Measurements from ENCODE around the gene IRAK2.

IRAK2 gene

DNA sequence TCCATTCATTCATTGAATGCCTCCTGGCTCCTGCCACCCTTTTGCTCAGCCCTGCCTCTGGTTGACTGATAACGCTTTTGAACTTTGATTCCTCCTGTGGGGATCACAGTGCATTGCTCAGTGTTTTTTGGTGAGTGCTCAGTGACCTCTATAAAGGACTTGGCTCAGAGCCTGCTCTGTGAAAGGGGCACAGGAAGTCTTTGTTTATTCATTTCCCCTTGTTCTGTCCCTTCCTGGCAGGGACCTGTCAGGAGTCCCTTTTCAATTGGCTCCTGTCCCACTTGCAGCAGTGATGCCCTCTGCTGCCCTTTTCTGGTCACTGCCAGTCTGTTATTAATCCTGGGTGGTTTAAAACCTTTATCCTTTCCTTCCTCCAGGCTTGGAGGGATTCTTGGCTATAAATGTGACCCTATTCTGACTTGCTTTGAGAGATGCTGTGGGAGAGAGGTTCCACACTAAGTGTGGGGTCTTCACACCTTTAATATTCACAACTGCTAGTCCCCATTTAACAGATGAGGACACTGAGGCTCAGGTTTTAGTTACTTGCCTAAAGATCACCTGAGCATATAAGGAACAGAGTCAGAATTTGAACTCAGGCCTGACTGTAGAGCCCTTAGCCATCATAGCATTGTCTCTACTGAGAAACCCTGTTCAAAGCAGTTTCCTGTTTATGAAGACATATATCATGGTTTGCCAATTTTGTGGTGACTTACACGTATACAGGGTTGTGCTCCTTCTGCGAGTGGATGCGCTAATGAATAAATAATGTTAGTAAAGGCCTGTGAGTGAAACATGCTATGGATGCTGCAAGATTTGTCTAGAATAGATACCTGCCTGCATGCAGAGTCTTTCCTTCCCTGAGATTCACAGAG lies 60.3 kb downstream of the IRAK2 start:
- peak; percentile 84 for DNase-seq (ENCODE audit: low spot score)

DNA sequence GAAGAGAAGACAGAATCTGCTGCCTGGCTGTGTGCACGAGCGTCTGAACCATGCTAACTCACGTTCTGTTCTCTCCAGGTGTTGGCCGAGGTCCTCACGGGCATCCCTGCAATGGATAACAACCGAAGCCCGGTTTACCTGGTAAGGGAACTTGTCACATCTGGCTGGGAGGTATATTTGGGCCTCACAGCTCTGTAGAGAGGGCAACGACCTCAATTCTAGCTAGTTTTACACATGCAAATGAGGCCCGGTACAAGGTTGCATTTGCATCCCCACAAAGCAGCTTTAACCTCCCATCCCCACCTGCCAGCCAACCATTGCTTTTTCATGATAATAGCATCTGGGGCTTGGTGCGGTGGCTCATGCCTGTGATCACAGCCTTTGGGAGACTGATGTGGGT lies 61.6 kb downstream of the IRAK2 start:
- DNase-seq (ENCODE audit: low spot score), result no peak

DNA sequence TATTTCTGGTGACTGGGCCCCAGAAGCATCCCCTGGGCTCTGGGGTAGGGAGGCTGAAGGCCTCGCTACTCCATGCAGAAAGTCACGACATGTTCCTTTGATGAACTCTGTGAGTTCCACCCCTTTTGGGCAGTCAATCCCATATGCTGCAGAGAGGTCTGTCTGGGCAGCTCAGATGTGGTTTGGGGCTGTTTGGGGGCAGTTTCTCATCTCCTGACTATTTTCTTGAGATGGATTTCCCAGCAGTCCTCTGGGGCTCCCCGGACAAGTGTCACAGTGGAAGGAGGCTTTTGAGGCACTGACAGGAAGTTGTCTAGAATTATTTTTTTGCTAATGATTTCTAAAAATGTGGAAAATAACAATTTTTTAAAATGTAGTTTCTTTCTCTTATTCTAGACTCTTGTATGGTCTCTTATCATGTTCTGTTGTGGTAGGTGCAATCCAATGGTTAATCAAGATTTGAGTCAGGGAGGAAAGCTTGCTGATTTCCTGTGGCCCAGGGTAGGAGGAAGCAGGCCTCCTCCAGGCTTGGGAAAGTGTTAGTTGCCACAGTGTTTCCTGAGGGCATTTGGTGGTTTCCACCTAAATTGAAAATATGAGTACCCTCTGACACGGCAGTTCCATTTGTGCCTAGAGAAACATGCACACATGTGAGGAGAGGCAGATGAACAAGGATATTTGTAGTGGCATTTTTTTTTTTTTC lies 63.7 kb downstream of the IRAK2 start:
- no peak for DNase-seq (ENCODE audit: low spot score)

DNA sequence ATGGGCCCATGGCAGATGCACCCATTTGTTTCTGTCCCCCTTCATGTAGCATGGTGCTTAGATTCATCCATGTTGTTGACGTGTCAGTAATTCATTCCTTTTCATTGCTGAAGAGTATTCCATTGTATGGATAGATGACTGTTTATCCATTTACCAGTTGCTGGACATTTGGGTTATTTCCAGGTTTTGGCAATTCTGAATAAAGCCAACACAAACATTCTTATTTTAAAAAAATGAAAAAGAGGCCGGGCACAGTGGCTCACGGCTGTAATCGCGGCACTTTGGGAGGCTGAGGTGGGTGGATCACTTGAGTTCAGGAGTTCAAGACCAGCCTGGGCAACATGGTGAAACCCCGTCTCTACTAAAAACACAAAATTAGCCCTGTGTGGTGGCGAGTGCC lies 64.9 kb downstream of the IRAK2 start:
- DNase-seq (ENCODE audit: low spot score), result no peak

DNA sequence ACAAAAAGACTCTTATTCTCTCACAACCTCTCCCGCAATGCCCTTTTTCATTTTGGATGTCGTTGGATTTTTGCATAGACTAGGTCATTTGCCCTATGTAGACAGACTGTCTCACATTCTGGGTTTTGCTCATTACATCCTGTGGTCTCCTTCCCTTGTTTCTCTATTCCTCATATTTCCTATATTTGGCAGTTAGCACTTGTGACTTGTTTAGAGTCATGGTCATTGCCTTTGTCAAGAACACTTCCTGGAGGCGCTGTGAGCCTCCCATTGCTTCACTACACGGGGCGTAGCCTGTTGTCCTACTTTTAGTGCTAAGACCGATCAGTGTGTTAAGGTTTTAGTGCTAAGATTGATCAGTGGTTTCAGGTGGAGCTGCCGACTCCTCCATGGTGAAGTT lies 67.4 kb downstream of the IRAK2 start:
- DNase-seq (ENCODE audit: low spot score), result no peak

DNA sequence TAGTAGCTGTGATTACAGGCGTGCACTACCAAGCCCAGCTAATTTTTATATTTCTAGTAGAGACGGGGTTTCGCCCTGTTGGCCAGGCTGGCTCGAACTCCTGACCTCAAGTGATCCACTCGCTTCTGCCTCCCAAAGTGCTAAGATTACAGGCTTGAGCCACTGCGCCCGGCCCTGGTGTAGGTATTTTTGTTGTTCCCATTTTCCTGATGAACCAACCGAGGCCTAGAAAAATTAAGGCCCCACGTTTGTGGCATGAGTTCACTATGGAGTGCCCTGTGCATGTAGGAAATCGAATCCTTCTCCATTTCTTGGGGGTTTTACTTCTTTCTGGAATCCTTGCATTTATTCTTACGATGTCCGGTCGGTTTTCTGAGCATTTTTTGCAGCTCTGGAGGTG lies 69.3 kb downstream of the IRAK2 start:
- DNase-seq (ENCODE audit: low spot score), result no peak

DNA sequence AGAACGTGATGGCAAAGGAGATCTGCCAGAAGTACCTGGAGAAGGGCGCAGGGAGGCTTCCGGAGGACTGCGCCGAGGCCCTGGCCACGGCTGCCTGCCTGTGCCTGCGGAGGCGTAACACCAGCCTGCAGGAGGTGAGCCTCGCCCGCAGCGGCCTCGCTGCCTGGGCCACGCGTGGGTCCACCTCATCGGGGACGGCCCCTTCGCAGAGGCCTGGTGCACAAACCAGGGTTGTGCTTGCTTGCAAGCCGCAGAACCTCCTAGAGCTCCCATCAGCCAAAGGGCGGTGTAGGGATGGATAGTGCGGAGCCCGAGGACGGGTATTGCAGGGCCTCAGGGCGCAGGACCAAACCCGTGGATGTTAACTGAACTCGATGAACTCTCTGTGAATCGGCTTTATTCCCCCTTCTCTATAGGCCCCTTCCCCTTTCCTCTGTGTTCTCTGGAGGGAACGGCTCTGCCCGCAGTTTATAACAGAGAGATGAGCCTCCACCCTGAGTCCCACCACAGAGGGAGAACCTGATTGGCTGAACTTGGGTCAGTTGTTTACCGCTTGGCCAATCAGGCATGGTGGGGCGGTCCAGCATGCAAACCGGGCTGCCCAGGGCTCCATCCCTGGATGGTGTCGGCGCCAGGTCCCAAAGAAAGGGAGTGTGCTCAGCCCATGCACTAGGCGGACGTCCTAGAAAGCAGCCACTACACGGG lies 70.0 kb downstream of the IRAK2 start:
- no peak for DNase-seq (ENCODE audit: low spot score)

DNA sequence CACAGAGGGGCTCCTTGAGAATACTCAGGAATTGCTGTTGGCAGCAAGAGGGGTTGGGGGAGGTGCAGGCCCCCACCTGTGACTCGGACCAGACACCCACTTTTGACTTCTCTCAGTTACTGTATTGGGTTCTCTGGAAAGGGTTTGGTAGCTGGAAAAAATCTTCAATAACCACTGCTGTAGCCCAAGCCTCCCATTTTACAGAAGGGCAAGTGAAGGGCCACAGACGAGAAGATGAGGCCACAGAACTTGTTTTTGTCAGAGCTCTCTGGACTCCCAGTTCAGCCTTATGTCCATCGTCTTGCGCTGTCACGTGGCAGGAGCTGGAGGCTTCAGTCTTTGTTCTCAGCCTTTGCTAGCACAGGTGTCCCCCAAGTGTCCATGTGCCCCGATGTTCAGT lies 70.8 kb downstream of the IRAK2 start:
- DNase-seq (ENCODE audit: low spot score), result no peak

DNA sequence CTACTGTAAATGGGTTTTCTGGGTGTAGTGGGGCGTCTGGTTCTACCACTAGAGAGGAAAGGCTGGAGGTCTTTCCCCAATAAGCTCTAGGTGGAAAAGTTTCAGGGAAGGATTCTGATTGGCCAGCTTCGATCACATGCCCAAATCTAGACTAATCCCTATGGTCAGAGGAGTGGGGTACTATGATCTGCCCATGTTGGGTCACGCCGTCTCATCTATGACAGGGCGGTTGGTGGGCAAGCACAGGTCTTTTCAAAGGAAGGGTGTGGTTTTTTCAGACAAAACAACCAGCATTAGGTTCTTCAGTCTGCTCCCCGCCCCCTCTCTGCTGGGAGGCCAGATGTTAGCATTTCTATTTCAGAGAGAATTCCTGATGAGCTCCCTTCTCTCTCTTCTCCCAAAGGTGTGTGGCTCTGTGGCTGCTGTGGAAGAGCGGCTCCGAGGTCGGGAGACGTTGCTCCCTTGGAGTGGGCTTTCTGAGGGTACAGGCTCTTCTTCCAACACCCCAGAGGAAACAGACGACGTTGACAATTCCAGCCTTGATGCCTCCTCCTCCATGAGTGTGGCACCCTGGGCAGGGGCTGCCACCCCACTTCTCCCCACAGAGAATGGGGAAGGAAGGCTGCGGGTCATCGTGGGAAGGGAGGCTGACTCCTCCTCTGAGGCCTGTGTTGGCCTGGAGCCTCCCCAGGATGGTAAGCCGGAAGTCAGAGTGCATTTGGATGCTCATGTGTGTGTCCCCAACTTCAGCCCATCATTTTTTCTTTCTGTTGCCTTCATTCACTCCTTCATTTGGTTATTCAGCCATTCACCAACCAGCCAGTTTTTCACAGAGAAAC lies 73.8 kb downstream of the IRAK2 start:
- no peak for DNase-seq (ENCODE audit: low spot score)

DNA sequence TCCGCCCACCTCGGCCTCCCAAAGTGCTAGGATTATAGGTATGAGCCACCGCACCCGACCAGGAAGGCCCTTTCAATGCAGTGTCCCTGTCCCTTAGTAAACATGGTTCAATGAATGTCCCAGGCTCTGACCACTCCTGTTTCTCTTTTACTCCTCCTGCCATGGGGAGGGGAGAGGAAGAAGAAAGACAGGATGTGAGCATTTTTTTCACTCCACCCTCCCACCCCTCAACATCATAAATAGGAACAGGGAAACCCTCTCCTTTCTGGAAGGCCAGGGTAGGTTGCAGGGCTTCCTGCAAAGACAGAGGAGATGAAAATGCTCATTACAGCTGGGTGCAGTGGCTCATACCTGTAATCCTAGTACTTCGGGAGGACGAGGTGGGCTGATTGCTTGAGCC lies 76.1 kb downstream of the IRAK2 start:
- no peak for DNase-seq (ENCODE audit: low spot score)

DNA sequence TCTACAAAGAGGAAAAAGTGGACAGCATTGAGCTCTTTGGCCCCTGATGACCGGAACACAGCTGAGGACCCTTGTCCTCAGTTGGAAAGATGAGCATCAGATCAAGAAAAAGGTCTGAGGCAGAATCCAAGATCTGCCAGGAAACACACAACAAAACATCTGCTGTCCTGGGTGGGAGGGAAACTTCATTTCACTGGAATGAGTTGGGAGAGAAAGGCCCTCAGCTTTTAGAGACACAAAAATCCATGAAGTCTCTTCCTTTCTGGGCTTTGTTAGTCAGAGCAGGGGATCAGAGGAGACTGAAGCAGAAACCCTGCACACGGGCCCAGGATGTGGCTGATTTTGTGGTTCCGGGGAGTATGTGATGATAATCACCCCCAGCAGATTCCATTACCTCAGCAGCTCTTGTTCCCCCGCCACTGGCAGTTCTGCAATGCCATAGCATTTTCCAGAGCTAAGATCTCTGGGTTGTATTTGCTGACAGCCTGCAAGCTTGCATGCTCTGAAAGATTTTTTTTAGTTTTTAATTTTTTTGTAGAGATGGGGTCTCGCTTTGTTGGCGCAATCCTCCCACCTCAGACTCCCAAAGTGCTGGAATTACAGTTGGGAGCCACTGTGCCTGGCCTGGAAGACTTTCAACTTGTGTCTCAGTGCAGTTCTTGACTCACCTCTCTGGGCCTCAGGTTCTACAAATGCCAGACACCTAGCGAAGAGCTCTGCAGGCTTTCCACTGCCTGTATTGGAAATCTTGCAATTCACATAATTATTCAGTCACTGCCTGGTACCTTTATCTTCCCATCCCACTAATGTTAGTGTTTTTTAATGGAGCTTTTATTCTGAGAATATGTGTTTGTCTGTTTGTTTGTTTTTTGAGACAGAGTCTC lies 77.7 kb downstream of the IRAK2 start:
- no peak for DNase-seq (ENCODE audit: low spot score)

DNA sequence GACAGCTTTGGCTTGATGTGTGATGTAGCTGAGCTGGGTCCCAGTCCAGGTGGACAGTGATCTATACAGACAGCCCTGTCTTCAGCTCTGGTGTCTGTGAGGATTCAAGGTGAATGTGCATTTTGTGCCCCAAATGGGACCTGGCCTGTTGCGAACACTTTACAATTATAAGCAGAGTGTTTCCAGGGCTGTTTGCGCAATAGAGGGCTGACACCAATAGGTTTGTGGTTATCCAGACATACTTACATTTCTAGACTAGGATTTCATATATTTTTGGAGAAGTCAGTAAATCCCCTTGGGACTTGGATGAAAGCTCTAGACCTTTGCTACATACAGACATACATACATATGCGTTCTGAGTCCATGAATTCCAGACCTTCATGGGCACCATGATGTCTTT lies 79.3 kb downstream of the IRAK2 start:
- DNase-seq (ENCODE audit: low spot score), result no peak

DNA sequence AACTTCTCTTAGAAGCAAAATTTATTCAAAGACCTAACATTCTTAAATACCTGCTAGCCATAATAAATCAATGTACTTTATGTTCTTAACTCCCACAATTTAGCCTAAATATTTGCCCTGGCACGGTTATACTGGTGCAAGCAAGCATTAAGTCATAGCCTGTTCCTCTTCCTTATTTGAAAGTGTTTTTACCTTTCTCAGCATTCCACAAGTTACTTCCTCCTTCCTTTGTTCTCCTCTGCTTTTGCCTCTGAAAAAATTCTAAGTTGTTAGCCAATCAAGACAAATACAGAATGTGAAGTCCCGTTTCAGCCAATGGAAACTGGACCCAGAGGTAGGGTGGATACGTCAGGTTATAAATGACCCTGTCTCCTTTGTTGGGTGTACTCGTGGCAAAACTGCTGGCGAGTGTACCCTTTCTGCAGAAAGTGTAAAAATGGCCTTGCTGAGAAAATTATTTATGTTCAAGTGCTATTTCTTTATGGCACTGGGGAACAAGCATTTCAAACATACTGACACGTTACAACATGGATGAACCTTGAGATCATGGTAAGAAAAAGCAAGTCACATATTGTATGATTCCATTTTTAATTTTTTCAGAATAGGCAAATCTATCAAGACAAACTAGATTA lies 80.5 kb downstream of the IRAK2 start:
- no peak for DNase-seq (ENCODE audit: low spot score)

DNA sequence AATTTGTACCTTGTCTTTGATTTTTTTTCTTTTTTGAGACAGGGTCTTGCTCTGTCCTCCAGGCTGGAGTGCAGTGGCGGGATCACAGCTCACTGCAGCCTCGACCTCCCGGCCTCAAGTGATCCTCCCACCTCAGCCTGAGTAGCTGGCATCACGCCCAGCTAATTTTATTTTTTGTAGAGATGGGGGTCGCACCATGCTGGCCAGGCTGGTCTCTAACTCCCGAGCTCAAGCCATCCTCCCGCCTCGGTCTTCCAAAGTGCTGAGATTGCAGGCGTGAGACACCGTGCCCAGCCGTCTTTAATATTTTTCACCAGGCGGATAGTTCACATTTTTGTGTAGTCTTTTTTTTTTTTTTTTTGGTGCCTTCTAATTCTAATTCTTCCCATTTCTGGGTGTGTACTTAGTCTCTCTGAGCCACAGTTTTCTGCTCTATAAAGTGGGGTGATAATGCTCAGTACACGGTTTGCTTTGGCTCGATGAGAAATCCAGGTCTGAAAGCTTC lies 83.0 kb downstream of the IRAK2 start:
- no peak for DNase-seq (ENCODE audit: low spot score)

DNA sequence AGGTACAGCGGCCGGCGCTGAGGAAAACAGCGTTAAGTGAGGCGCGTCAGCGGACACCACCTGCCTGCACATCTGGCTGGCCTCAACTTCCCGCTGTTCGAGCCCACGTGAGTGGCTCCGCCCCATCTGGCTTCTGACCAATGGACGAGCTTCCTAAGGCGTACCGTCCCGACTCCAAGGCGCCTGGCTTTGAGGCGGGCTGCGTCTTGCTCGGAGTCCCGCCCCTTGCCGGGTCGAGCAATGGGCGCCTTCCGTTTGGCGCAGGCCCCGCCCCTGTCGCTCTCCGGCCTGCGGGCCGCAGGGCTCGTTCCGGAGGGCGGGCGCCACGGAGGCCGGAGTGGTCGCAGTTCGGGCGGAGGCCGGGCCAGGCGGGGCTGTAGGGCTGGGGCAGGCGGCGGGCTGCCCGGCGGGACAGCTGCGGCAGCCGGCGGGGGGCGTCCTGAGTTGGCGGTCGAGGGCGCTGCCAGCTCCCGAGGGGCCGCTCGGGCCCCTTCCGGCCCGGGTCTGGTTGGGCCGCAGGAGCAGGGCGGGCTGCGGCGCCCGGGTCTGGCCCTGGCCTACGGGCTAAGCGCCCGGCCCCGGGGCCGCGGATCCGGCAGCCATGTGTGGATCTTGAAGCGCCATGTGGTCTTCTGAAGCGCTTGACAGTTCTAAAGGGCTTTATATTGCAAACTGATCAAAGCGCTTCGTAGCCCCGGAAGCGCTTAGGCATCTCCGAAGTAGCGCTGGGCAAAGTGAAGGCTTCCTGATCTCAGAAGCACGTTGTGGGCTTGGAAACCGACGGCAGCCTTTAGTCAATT lies 83.7 kb downstream of the IRAK2 start, which contains the start of gene TATDN2:
Gene TATDN2, plus strand, starts transcription at position 276 of the 800 bp plus-strand sequence. CDS start 742 bp downstream, outside the sequence.
- DNase-seq (ENCODE audit: low spot score), result peak; percentile 96

DNA sequence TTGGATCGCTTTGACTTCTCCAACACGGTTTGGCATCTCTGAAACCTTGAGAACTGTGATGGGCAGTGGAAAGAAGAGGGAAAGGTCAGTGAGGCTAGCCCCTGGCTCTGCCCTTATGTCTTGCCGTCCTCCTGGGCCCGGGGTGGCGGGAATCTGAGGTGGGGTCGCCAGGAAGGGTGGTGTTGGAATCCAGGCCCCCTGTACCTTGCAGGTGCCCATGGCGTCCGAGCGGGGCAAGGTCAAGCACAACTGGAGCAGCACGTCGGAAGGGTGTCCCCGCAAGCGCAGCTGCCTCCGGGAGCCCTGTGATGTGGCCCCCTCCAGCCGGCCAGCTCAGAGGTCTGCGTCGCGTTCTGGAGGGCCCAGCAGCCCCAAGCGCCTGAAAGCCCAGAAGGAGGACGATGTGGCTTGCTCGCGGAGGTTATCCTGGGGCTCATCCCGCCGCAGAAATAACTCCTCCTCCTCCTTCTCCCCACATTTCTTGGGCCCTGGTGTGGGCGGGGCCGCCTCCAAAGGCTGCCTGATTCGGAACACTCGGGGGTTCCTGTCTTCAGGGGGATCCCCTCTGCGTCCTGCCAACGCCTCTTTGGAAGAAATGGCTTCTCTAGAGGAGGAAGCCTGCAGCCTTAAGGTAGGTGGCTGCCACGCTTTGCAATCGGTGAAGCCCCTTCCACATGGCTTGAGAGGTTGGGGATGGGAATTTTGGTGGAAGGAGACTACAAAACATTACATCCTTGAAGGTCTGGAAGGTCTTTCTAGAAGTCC lies 84.4 kb downstream of the IRAK2 start:
- peak; percentile 69 for DNase-seq (ENCODE audit: low spot score)

DNA sequence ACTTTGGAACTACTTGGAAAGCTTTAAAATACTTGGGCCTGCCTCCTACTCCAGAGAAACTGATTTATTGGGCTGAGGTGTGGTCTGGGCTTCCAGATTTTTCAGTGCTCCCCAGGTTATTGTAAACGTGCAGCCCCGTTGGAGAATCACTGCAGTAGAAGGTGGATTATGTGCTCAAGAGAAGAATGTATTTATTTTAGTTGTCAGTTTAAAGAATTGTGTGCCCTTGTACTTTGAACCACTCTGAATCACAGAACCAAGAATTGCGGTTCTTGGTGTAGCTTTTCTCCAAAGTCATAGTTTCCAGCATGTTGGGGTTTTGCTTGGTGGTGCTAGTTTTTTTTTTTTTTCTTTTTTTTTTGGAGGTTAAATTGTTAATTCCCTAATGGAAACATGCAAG lies 85.1 kb downstream of the IRAK2 start:
- no peak for DNase-seq (ENCODE audit: low spot score)

DNA sequence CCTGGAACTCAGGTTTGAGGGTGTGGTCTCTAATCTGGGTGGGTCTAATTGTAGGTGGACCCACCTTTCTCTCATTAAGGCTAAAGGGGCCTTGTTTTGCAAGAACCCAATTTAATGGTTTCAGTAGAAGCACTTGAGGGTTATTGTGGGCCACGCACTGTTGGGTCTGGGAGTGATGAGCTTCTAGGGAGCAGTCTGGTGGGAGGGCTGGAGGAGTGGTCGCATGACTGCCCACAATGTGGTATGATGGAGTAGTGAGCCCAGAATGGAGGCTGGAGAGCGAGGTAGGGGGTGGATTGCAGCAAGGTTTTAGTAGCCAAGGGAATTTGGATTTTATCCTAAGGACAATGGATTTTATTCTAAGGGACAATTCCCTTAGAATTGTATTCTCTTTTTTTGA lies 86.3 kb downstream of the IRAK2 start:
- no peak for DNase-seq (ENCODE audit: low spot score)

DNA sequence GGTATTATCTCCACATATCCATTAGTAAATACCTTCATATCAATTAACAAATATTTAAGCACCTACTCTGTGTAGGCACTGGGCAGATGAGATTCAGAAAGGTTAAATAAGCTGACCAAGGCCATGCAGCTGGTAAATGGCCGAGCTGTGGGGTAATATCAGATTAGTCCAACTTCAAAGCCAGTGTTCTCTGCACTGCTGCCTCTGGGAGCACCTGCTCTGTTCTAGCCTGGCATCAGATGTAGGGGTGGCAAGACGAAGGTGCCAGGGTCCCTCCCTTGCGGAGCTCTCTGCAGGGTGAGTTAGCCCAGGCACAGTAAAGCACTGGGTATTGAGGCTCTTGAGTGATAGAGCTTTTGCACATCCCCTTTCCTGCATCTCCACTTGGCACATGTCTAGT lies 89.0 kb downstream of the IRAK2 start:
- no peak for DNase-seq (ENCODE audit: low spot score)
